Measurements from ENCODE around the gene SLC22A12.

Gene SLC22A12

DNA sequence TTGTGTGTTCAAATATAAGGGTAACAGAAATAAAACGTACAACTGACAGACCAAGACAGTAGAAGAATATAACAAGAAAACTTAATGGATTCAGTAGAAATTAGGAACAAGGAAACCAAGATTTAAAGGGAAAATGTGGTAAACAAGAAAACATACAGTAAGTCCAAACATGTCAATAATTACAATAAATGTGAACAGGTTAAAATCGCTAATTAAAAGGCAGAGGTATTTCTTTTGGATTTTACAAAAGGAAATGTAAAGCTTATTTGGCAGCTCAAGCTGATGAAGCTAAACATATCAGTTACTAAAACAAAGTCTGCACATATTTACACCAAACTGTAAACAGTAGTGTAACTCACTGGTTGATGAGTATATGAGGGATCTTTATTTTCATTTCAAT is 2.3 kb upstream of the SLC22A12 start:
- WGBS (ENCODE audit: insufficient coverage), result no CpG with 5 or more reads among the region's 2 CpGs
- Histone ChIP-seq H3K4me3 (ENCODE audit: control insufficient read depth in 1 of 7, extremely low read depth in 1 of 7, insufficient read depth in 4 of 7, low read depth in 2 of 7, low read length in 6 of 7) (no peak overlapping the region), H3K27me3 (replicated peaks in 2 of 5; ENCODE audit: control insufficient read depth in 4 of 5, insufficient read depth in 5 of 5, low read length in 4 of 5) (no peaks in the 10 kb centered on the region), H3K36me3 (ENCODE audit: control insufficient read depth in 4 of 4, insufficient read depth in 4 of 4, low read length in 3 of 4) (no peaks in the 10 kb centered on the region), H3K4me1 (ENCODE audit: control extremely low read depth in 1 of 4, control insufficient read depth in 4 of 4, insufficient read depth in 4 of 4, low read length in 3 of 4) (no peaks in the 10 kb centered on the region), H3K27ac (ENCODE audit: insufficient read depth in 1 of 2, low read depth in 1 of 2, low read length in 2 of 2, poor library complexity in 1 of 2, severe bottlenecking in 2 of 2) (no peak overlapping the region), H3K9me3 (ENCODE audit: control extremely low read depth in 1 of 5, control insufficient read depth in 4 of 5, insufficient read depth in 2 of 5, low read depth in 1 of 5, low read length in 4 of 5) (peaks cover 0 to 6% (median 3%) of the 10 kb centered on the region in 5 experiments)
- ChIA-PET POLR2A (no interaction called here), CTCF (no interaction called here)
- no peak for DNase-seq

DNA sequence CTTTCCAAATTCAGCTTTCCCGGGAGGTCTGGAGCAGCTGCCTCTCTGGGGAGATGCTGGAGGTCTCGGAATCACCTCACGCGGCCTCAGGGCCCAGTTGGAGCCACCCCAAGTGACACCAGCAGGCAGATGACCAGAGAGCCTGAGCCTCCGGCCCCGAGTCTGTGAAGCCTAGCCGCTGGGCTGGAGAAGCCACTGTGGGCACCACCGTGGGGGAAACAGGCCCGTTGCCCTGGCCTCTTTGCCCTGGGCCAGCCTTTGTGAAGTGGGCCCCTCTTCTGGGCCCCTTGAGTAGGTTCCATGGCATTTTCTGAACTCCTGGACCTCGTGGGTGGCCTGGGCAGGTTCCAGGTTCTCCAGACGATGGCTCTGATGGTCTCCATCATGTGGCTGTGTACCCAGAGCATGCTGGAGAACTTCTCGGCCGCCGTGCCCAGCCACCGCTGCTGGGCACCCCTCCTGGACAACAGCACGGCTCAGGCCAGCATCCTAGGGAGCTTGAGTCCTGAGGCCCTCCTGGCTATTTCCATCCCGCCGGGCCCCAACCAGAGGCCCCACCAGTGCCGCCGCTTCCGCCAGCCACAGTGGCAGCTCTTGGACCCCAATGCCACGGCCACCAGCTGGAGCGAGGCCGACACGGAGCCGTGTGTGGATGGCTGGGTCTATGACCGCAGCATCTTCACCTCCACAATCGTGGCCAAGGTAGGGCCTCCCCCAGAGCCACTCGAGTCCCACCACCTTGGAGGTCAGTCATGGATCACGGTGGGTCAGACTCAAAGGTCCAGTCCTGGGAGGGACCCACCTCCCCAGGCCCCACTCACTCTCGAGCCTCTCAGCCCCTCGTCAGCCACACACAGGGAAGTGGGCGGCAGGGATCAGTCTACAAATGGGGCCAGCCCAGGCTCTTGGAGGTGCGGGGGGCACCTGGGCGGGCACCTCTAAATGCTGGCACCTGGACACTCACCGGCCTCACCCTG is 525 bp downstream of the SLC22A12 start:
- 95% methylated on average over 33 of the region's 36 CpGs for WGBS (ENCODE audit: insufficient coverage)
- H3K4me3 ChIP-seq (ENCODE audit: control insufficient read depth in 1 of 7, extremely low read depth in 1 of 7, insufficient read depth in 4 of 7, low read depth in 2 of 7, low read length in 6 of 7), result no peak overlapping the region
- no peaks in the 10 kb centered on the region for H3K4me1 ChIP-seq (ENCODE audit: control extremely low read depth in 1 of 4, control insufficient read depth in 4 of 4, insufficient read depth in 4 of 4, low read length in 3 of 4)
- DNase-seq, result no peak
- peaks cover 0 to 8% (median 3%) of the 10 kb centered on the region in 5 experiments for H3K9me3 ChIP-seq (ENCODE audit: control extremely low read depth in 1 of 5, control insufficient read depth in 4 of 5, insufficient read depth in 2 of 5, low read depth in 1 of 5, low read length in 4 of 5)
- ChIA-PET CTCF (interaction anchor here (1.5 kb wide), 1 partner anchor 13 kb away, joined by 4 read pairs; no protein-coding TSS in a partner anchor), POLR2A (no interaction called here)
- no peaks in the 10 kb centered on the region for H3K36me3 ChIP-seq (ENCODE audit: control insufficient read depth in 4 of 4, insufficient read depth in 4 of 4, low read length in 3 of 4)
- H3K27ac ChIP-seq (ENCODE audit: insufficient read depth in 1 of 2, low read depth in 1 of 2, low read length in 2 of 2, poor library complexity in 1 of 2, severe bottlenecking in 2 of 2), result no peak overlapping the region
- no peaks in the 10 kb centered on the region for H3K27me3 ChIP-seq (replicated peaks in 2 of 5; ENCODE audit: control insufficient read depth in 4 of 5, insufficient read depth in 5 of 5, low read length in 4 of 5)

DNA sequence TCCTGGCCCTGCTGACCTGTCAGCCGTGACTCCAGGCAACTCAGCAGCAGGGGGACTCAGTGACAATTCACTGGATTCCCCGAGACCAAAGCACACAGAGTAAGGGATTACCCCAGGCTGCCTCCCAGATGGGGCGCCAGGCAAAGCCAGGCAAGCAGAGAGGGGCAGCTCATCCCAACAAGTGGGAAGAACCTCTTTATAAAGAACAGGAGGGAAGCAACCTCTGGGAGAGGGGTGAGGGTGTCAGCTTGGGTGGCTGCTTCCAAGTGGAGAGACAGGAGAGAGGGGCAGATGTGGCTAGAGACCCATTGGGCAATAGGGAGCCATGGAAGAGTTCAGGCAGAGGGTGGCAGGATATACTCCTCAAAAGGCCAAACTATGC is 1.2 kb downstream of the SLC22A12 start:
- WGBS (ENCODE audit: insufficient coverage), result 100% methylated on average over 1 of the region's 3 CpGs
- no peak overlapping the region for H3K4me3 ChIP-seq (ENCODE audit: control insufficient read depth in 1 of 7, extremely low read depth in 1 of 7, insufficient read depth in 4 of 7, low read depth in 2 of 7, low read length in 6 of 7)
- no peaks in the 10 kb centered on the region for H3K4me1 ChIP-seq (ENCODE audit: control extremely low read depth in 1 of 4, control insufficient read depth in 4 of 4, insufficient read depth in 4 of 4, low read length in 3 of 4)
- H3K9me3 ChIP-seq (ENCODE audit: control extremely low read depth in 1 of 5, control insufficient read depth in 4 of 5, insufficient read depth in 2 of 5, low read depth in 1 of 5, low read length in 4 of 5), result peaks cover 0 to 8% (median 3%) of the 10 kb centered on the region in 5 experiments
- H3K36me3 ChIP-seq (ENCODE audit: control insufficient read depth in 4 of 4, insufficient read depth in 4 of 4, low read length in 3 of 4), result no peaks in the 10 kb centered on the region
- POLR2A ChIA-PET, result no interaction called here
- CTCF ChIA-PET, result no interaction called here
- DNase-seq, result no peak
- H3K27ac ChIP-seq (ENCODE audit: insufficient read depth in 1 of 2, low read depth in 1 of 2, low read length in 2 of 2, poor library complexity in 1 of 2, severe bottlenecking in 2 of 2), result no peak overlapping the region
- H3K27me3 ChIP-seq (replicated peaks in 2 of 5; ENCODE audit: control insufficient read depth in 4 of 5, insufficient read depth in 5 of 5, low read length in 4 of 5), result no peaks in the 10 kb centered on the region

DNA sequence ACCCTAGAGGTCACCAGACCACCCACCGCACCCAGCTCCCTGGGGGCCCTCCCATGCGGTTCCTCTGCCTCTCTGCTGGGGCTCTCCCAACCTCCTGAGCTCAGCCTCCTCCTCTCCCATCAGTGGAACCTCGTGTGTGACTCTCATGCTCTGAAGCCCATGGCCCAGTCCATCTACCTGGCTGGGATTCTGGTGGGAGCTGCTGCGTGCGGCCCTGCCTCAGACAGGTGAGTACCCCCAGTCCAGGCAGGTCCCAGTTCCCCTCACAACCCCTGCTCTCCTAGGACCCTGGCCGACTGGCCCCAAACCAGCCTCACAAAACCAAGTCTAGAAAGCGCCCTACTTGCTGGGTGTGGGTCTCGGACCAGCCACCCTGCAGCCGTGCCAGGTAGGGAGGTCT is 1.6 kb downstream of the SLC22A12 start:
- ChIA-PET CTCF (no interaction called here), POLR2A (no interaction called here)
- 97% methylated on average over 6 of the region's 9 CpGs for WGBS (ENCODE audit: insufficient coverage)
- H3K4me3 ChIP-seq (ENCODE audit: control insufficient read depth in 1 of 7, extremely low read depth in 1 of 7, insufficient read depth in 4 of 7, low read depth in 2 of 7, low read length in 6 of 7), result no peak overlapping the region
- no peak for DNase-seq
- no peaks in the 10 kb centered on the region for H3K4me1 ChIP-seq (ENCODE audit: control extremely low read depth in 1 of 4, control insufficient read depth in 4 of 4, insufficient read depth in 4 of 4, low read length in 3 of 4)
- no peak overlapping the region for H3K27ac ChIP-seq (ENCODE audit: insufficient read depth in 1 of 2, low read depth in 1 of 2, low read length in 2 of 2, poor library complexity in 1 of 2, severe bottlenecking in 2 of 2)
- H3K27me3 ChIP-seq (replicated peaks in 2 of 5; ENCODE audit: control insufficient read depth in 4 of 5, insufficient read depth in 5 of 5, low read length in 4 of 5), result no peaks in the 10 kb centered on the region
- H3K9me3 ChIP-seq (ENCODE audit: control extremely low read depth in 1 of 5, control insufficient read depth in 4 of 5, insufficient read depth in 2 of 5, low read depth in 1 of 5, low read length in 4 of 5), result peaks cover 0 to 8% (median 3%) of the 10 kb centered on the region in 5 experiments
- no peaks in the 10 kb centered on the region for H3K36me3 ChIP-seq (ENCODE audit: control insufficient read depth in 4 of 4, insufficient read depth in 4 of 4, low read length in 3 of 4)

DNA sequence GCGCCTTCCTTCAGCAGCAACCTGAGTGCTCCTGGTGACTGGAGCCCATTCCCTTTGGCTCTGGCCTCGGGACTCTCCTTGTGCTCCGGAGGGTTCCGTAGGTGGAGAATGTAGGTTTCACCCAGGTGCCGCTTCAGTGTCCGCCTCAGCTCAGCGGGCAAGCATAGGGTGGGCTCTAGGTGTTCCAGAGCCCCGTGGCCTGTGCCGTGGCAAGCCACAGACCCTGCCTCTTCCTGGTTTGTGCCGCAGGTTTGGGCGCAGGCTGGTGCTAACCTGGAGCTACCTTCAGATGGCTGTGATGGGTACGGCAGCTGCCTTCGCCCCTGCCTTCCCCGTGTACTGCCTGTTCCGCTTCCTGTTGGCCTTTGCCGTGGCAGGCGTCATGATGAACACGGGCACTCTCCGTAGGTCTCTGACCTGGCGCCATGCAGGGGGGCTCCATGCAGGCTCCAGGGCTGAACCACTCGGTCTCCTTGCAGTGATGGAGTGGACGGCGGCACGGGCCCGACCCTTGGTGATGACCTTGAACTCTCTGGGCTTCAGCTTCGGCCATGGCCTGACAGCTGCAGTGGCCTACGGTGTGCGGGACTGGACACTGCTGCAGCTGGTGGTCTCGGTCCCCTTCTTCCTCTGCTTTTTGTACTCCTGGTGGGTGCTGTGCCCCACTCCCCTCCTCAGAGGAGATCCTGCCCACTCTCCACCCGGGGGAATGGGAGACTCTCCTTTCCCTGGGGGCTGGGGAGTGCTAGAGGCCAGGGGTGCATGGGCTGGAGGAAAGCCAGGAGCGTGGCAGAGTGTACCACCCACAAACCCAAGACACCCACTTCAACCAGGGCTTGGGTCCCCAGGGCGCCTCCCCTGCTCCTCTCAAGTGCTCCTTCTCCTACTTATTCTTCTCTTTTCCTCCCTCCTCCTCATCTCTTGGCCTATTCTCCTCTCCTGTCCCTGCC is 2.4 kb downstream of the SLC22A12 start:
- ChIA-PET CTCF (no interaction called here), POLR2A (no interaction called here)
- no peaks in the 10 kb centered on the region for H3K4me1 ChIP-seq (ENCODE audit: control extremely low read depth in 1 of 4, control insufficient read depth in 4 of 4, insufficient read depth in 4 of 4, low read length in 3 of 4)
- 95% methylated on average over 30 of the region's 32 CpGs for whole genome bisulfite sequencing (ENCODE audit: insufficient coverage)
- DNase-seq, result no peak
- H3K36me3 ChIP-seq (ENCODE audit: control insufficient read depth in 4 of 4, insufficient read depth in 4 of 4, low read length in 3 of 4), result no peaks in the 10 kb centered on the region
- H3K4me3 ChIP-seq (ENCODE audit: control insufficient read depth in 1 of 7, extremely low read depth in 1 of 7, insufficient read depth in 4 of 7, low read depth in 2 of 7, low read length in 6 of 7), result no peak overlapping the region
- H3K9me3 ChIP-seq (ENCODE audit: control extremely low read depth in 1 of 5, control insufficient read depth in 4 of 5, insufficient read depth in 2 of 5, low read depth in 1 of 5, low read length in 4 of 5), result peaks cover 0 to 5% (median 2%) of the 10 kb centered on the region in 5 experiments
- H3K27ac ChIP-seq (ENCODE audit: insufficient read depth in 1 of 2, low read depth in 1 of 2, low read length in 2 of 2, poor library complexity in 1 of 2, severe bottlenecking in 2 of 2), result no peak overlapping the region
- H3K27me3 ChIP-seq (replicated peaks in 2 of 5; ENCODE audit: control insufficient read depth in 4 of 5, insufficient read depth in 5 of 5, low read length in 4 of 5), result no peaks in the 10 kb centered on the region

DNA sequence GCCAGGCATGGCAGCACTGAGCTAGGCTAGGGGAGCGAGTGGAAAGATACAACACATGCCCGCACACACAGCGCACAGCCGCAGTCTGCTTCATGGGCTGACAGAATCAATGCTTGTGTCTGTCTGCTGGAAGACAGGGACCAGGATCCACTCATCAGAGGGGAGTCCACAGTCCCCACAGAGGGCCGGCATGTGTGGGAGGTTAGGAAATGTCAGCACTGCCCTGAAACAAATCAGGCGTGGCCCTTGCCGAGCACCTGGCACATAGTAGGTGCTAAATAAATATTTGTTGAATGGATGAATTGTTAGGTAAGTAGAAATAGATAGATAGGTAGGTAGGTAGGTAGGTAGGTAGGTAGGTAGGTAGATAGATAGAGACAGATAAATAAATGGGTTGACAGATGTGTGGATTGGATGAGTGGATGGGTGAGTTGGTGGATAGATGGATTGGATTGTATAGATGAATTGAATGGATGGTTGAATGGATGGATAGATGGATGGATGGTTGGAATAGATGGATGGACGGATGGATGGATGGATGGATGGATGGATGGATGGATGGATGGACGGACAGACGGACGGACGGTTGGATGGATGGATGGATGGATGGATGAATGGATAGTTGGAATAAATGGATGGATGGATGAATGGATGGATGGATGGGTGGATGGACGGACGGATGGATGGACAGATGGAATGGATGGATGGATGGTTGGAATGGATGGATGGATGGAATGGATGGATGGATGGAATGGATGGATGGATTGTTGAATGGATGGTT is 3.3 kb downstream of the SLC22A12 start:
- ChIA-PET CTCF (no interaction called here), POLR2A (no interaction called here)
- Histone ChIP-seq H3K27me3 (replicated peaks in 2 of 5; ENCODE audit: control insufficient read depth in 4 of 5, insufficient read depth in 5 of 5, low read length in 4 of 5) (no peaks in the 10 kb centered on the region), H3K4me1 (ENCODE audit: control extremely low read depth in 1 of 4, control insufficient read depth in 4 of 4, insufficient read depth in 4 of 4, low read length in 3 of 4) (no peaks in the 10 kb centered on the region), H3K27ac (ENCODE audit: insufficient read depth in 1 of 2, low read depth in 1 of 2, low read length in 2 of 2, poor library complexity in 1 of 2, severe bottlenecking in 2 of 2) (no peak overlapping the region), H3K36me3 (ENCODE audit: control insufficient read depth in 4 of 4, insufficient read depth in 4 of 4, low read length in 3 of 4) (no peaks in the 10 kb centered on the region), H3K4me3 (ENCODE audit: control insufficient read depth in 1 of 7, extremely low read depth in 1 of 7, insufficient read depth in 4 of 7, low read depth in 2 of 7, low read length in 6 of 7) (no peak overlapping the region), H3K9me3 (ENCODE audit: control extremely low read depth in 1 of 5, control insufficient read depth in 4 of 5, insufficient read depth in 2 of 5, low read depth in 1 of 5, low read length in 4 of 5) (peaks cover 0 to 4% (median 0%) of the 10 kb centered on the region in 5 experiments)
- WGBS (ENCODE audit: insufficient coverage), result 98% methylated on average over 12 of the region's 14 CpGs
- DNase-seq, result no peak

Measured in common myeloid progenitor, CD34-positive (primary cell).